HG03442 (cell line): ENCODE data around the gene FAM72D.
A peak's percentile ranks its signal among the peaks of the same experiment; 100 is the strongest.
"Not testable (repeated sequence)": the region's sequence is repeated elsewhere in the genome, so short reads cannot be mapped to it uniquely, and the experiment has no call there.

Experiments
- ATAC-seq: cut with Tn5 transposase; IDR thresholded peaks from one replicate; pipeline ENCODE4 v1.9.1; 2021; ENCODE audit warnings: mild to moderate bottlenecking, moderate library complexity; ENCODE audit not compliant: unreplicated experiment

Gene FAM72D

GRCh38 chr1:145082483-145083255 lies 13.1 kb upstream of the FAM72D start:
- ATAC-seq = not testable (repeated sequence)

- not testable (repeated sequence) for ATAC-seq
Measured at GRCh38 chr1:145093517-145094149, 2.1 kb upstream of the FAM72D start.

- peak; percentile 1 for ATAC-seq
Measured at GRCh38 chr1:145094655-145095211, 1.0 kb upstream of the FAM72D start.

- not testable (repeated sequence) for ATAC-seq
Measured at GRCh38 chr1:145101725-145102124, 6.0 kb downstream of the FAM72D start.

GRCh38 chr1:145103294-145103693 lies 7.5 kb downstream of the FAM72D start:
- ATAC-seq = not testable (repeated sequence)

GRCh38 chr1:145111674-145112073 lies 15.9 kb downstream of the FAM72D start:
- ATAC-seq = not testable (repeated sequence)

GRCh38 chr1:145112703-145113102 lies 16.9 kb downstream of the FAM72D start:
- ATAC-seq = not testable (repeated sequence)

GRCh38 chr1:145114560-145115057 lies 18.8 kb downstream of the FAM72D start:
- not testable (repeated sequence) for ATAC-seq

GRCh38 chr1:145115587-145116493 lies 20.1 kb downstream of the FAM72D start:
- not testable (repeated sequence) for ATAC-seq

GRCh38 chr1:145119842-145120241 lies 24.1 kb downstream of the FAM72D start:
- not testable (repeated sequence) for ATAC-seq

GRCh38 chr1:145122344-145123061 lies 26.7 kb downstream of the FAM72D start:
- not testable (repeated sequence) for ATAC-seq

GRCh38 chr1:145123062-145123395 lies 27.3 kb downstream of the FAM72D start:
- ATAC-seq = not testable (repeated sequence)

GRCh38 chr1:145123992-145124641 lies 28.3 kb downstream of the FAM72D start:
- ATAC-seq = not testable (repeated sequence)

- not testable (repeated sequence) for ATAC-seq
Measured at GRCh38 chr1:145125112-145125511, 29.3 kb downstream of the FAM72D start.

- not testable (repeated sequence) for ATAC-seq
Measured at GRCh38 chr1:145127144-145127543, 31.4 kb downstream of the FAM72D start.

GRCh38 chr1:145128697-145129469 lies 33.1 kb downstream of the FAM72D start:
- not testable (repeated sequence) for ATAC-seq

GRCh38 chr1:145134476-145134875 lies 38.7 kb downstream of the FAM72D start:
- ATAC-seq = not testable (repeated sequence)

GRCh38 chr1:145140549-145140948 lies 44.8 kb downstream of the FAM72D start:
- ATAC-seq = not testable (repeated sequence)
